PC-3 (cell line): ENCODE measurements around the gene MED13L. TPM values are rescaled to one million over a fixed set of nuclear protein-coding genes. Genes with fewer than 3 reads are reported as not detected.

Experiments used
- ATAC-seq: fragments of 200-7000 bp; cut with Tn5 transposase; 2 replicates; pipeline ENCODE4 v1.9.1; 2020; ENCODE audit warnings: mild to moderate bottlenecking, moderate library complexity
- BruUV-seq: library from RNA; stranded (reverse); fragments of 400-500 nt; replicated peaks from 2 replicates; lab custom pipeline; 2021; lab: Mats Ljungman, UMichigan
- CTCF ChIA-PET: fragments of 300-600 bp; sonication (Branson Sonifier 250); formaldehyde crosslinking; loops from one replicate; lab custom pipeline; 2022; ENCODE audit warnings: antibody characterized with exemption; lab: Charles Lee
- POLR2A ChIA-PET: fragments of 300-600 bp; sonication (Branson Sonifier 250); formaldehyde crosslinking; loops from one replicate; lab custom pipeline; 2022; ENCODE audit warnings: antibody characterized with exemption; ENCODE audit not compliant: unreplicated experiment; lab: Charles Lee
- DNase-seq: peaks from one replicate; pipeline ENCODE4 v3.0.0-alpha.2; 2015
- H2AFZ ChIP-seq: fragments of 300-600 bp; sonication (generic); 2 replicates; pipeline ENCODE4 v1.6.0; 2016; ENCODE audit warnings: antibody characterized with exemption, low read length
- H3F3A ChIP-seq: fragments of 300-600 bp; sonication (generic); one replicate; pipeline ENCODE4 v1.6.0; 2017; ENCODE audit warnings: antibody characterized with exemption, low read length, control low read depth, mild to moderate bottlenecking; ENCODE audit not compliant: unreplicated experiment
- H3K27ac ChIP-seq: fragments of 300-600 bp; sonication (generic); 2 replicates; pipeline ENCODE4 v1.5.1; 2016; ENCODE audit warnings: mild to moderate bottlenecking, low read length
- H3K27me3 ChIP-seq: fragments of 300-600 bp; sonication (generic); 2 replicates; pipeline ENCODE4 v1.6.1; 2016; ENCODE audit warnings: low read length, mixed read lengths
- H3K36me3 ChIP-seq: fragments of 300-600 bp; sonication (generic); 2 replicates; pipeline ENCODE4 v1.6.1; 2016; ENCODE audit warnings: low read depth, mixed run types, low read length, mixed read lengths
- H3K4me1 ChIP-seq: fragments of 300-600 bp; sonication (generic); 2 replicates; pipeline ENCODE4 v1.5.1; 2016; ENCODE audit warnings: low read length; ENCODE audit not compliant: insufficient read depth
- H3K4me2 ChIP-seq: fragments of 300-600 bp; sonication (generic); 2 replicates; pipeline ENCODE4 v1.6.0; 2016; ENCODE audit warnings: low read length
- H3K4me3 ChIP-seq: fragments of 300-600 bp; sonication (generic); 2 replicates; pipeline ENCODE4 v1.5.1; 2016; ENCODE audit warnings: mild to moderate bottlenecking, low read length, mixed read lengths
- H3K79me2 ChIP-seq: fragments of 300-600 bp; sonication (generic); 2 replicates; pipeline ENCODE4 v1.6.1; 2017; ENCODE audit warnings: low read length, mixed read lengths
- H3K9ac ChIP-seq: fragments of 300-600 bp; sonication (generic); 2 replicates; pipeline ENCODE4 v1.6.0; 2016; ENCODE audit warnings: mild to moderate bottlenecking, low read length
- H3K9me2 ChIP-seq: fragments of 300-600 bp; sonication (generic); replicated peaks from 2 replicates; pipeline ENCODE4 v1.6.1; 2016; ENCODE audit warnings: mixed run types, low read length, mixed read lengths
- H3K9me3 ChIP-seq: fragments of 300-600 bp; sonication (generic); 2 replicates; pipeline ENCODE4 v1.6.1; 2016; ENCODE audit warnings: low read length, mixed read lengths
- H4K20me1 ChIP-seq: fragments of 300-600 bp; sonication (generic); 2 replicates; pipeline ENCODE4 v1.6.1; 2016; ENCODE audit warnings: low read length, mixed read lengths
- CTCF ChIP-seq: fragments of 300-600 bp; sonication (generic); conservative IDR thresholded peaks from 2 replicates; pipeline ENCODE4 v1.5.1; 2017; ENCODE audit warnings: antibody characterized with exemption, low read depth, mild to moderate bottlenecking, low read length
- EZH2 ChIP-seq: fragments of 300-600 bp; sonication (generic); IDR thresholded peaks from one replicate; pipeline ENCODE4 v1.6.1; 2017; ENCODE audit warnings: antibody characterized with exemption, mild to moderate bottlenecking, low read length; ENCODE audit not compliant: unreplicated experiment
- EZH2phosphoT487 ChIP-seq: fragments of 300-600 bp; sonication (generic); IDR thresholded peaks from 2 replicates; pipeline ENCODE4 v1.6.1; 2018; ENCODE audit warnings: mild to moderate bottlenecking, antibody characterized with exemption, low read length, borderline replicate concordance
- intact Hi-C: fragments of 100-400 bp; cut with micrococcal nuclease; formaldehyde crosslinking; loops from 2 replicates; pipeline ENCODE4 v1.9.0; 2023
- total RNA-seq: library from RNA; depleted of rRNA; stranded (reverse); fragments of >200 nt; gene quantifications from 2 replicates; pipeline ENCODE4 v1.2.3, GENCODE V29; 2014

MED13L gene
- total RNA-seq, 1 experiment from 2014 or later = 61.2 TPM

GRCh38 chr12:116026346-116026745 lies 251.1 kb downstream of the MED13L start:
- peaks cover 4% of the 10 kb centered on the region for H3F3A ChIP-seq
- DNase-seq = no peak
- no peak overlapping the region for H3K27ac ChIP-seq
- intact Hi-C loops = no loop called here
- H3K4me2 ChIP-seq = peak overlapping the region; percentile 61; the same call in 1 of the 2 replicates
- peaks cover 82% of the 10 kb centered on the region for H3K79me2 ChIP-seq
- H3K27me3 ChIP-seq = no peaks in the 10 kb centered on the region
- H3K9me3 ChIP-seq = no peaks in the 10 kb centered on the region
- H3K36me3 ChIP-seq = no peaks in the 10 kb centered on the region
- H2AFZ ChIP-seq = no peak overlapping the region
- peaks cover 38% of the 10 kb centered on the region for H3K4me1 ChIP-seq
- ChIA-PET CTCF (no interaction called here), POLR2A (no interaction called here)
- no peak for ATAC-seq
- H3K9ac ChIP-seq = no peak overlapping the region
- BruUV-seq = no TSS peak
- H3K4me3 ChIP-seq = no peak overlapping the region
- no peaks in the 10 kb centered on the region for H3K9me2 ChIP-seq
- H4K20me1 ChIP-seq = no peaks in the 10 kb centered on the region; the same call in 1 of the 2 replicates
- TF ChIP-seq EZH2phosphoT487 = no peak
- no peak for TF ChIP-seq CTCF
- TF ChIP-seq EZH2 = no peak

- Histone ChIP-seq H3K27ac (no peak overlapping the region), H3K4me1 (peaks cover 35% of the 10 kb centered on the region), H4K20me1 (no peaks in the 10 kb centered on the region; the same call in 1 of the 2 replicates), H3K79me2 (peaks cover 69% of the 10 kb centered on the region), H3K9me3 (no peaks in the 10 kb centered on the region), H3K27me3 (no peaks in the 10 kb centered on the region), H3K4me3 (no peak overlapping the region), H3K4me2 (no peak overlapping the region), H3K36me3 (peaks cover under 1% of the 10 kb centered on the region; the same call in 1 of the 2 replicates), H2AFZ (no peak overlapping the region), H3K9ac (no peak overlapping the region), H3K9me2 (no peaks in the 10 kb centered on the region), H3F3A (peaks cover 4% of the 10 kb centered on the region)
- intact Hi-C loops = no loop called here
- ATAC-seq (no peak), DNase-seq (no peak)
- TF ChIP-seq EZH2phosphoT487 = no peak
- no peak for TF ChIP-seq CTCF
- no peak for TF ChIP-seq EZH2
- ChIA-PET CTCF (no interaction called here), POLR2A (no interaction called here)
- BruUV-seq = no TSS peak
Observed at GRCh38 chr12:116024769-116025168, 252.7 kb downstream of the MED13L start.

GRCh38 chr12:116019415-116019814 lies 258.1 kb downstream of the MED13L start:
- Histone ChIP-seq H3K4me3 (no peak overlapping the region), H3K27ac (no peak overlapping the region), H4K20me1 (0 out of 2 replicates have a peak, but pooled peaks cover 3% of the 10 kb centered on the region), H3K27me3 (no peaks in the 10 kb centered on the region), H3K36me3 (peaks cover 17% of the 10 kb centered on the region; the same call in 1 of the 2 replicates), H3K9me3 (no peaks in the 10 kb centered on the region), H3K4me2 (no peak overlapping the region), H3K79me2 (peaks cover 20% of the 10 kb centered on the region), H3F3A (no peaks in the 10 kb centered on the region), H3K9ac (no peak overlapping the region), H3K9me2 (no peaks in the 10 kb centered on the region), H2AFZ (no peak overlapping the region), H3K4me1 (peaks cover 8% of the 10 kb centered on the region)
- TF ChIP-seq EZH2 (no peak), EZH2phosphoT487 (no peak), CTCF (no peak)
- ChIA-PET POLR2A (no interaction called here), CTCF (no interaction called here)
- ATAC-seq = no peak
- no TSS peak for BruUV-seq
- DNase-seq = no peak
- intact Hi-C loops = loop anchor here (5.0 kb wide), 3 partner anchors 33 to 253 kb away; no protein-coding TSS in a partner anchor
